Superior temporal gyrus (tissue), 1 donor: ENCODE measurements around the gene OBSL1.

Experiments used
- DNase-seq: peaks from one replicate; pipeline ENCODE4 v3.0.0-alpha.2; 2016; ENCODE audit errors: extremely low spot score

OBSL1 gene

DNA sequence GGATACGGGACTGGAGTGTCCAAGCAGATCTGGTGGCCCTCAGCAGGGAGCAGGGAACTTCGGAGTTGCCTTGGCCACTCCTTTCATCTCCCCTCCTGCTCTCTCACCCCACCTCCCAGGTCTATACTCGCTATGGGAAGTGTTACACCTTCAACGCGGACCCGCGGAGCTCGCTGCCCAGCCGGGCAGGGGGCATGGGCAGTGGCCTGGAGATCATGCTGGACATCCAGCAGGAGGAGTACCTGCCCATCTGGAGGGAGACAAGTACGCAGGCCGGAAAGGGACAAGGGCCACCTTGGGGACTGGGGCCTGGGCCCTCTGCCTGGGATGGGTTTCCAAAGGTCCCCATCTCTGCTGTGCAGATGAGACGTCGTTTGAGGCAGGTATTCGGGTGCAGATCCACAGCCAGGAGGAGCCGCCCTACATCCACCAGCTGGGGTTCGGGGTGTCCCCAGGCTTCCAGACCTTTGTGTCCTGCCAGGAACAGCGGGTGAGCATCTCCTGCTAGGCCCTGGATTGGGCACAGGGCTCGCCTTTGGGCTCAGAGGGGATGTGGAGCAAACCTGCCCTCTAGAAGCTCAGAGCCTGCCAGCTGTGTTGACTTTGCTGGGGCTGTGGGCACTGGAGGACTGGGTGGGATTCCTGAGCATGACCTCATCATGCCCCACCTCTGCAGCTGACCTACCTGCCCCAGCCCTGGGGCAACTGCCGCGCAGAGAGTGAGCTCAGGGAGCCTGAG is 39.5 kb downstream of the OBSL1 start:
- no peak for DNase-seq

DNA sequence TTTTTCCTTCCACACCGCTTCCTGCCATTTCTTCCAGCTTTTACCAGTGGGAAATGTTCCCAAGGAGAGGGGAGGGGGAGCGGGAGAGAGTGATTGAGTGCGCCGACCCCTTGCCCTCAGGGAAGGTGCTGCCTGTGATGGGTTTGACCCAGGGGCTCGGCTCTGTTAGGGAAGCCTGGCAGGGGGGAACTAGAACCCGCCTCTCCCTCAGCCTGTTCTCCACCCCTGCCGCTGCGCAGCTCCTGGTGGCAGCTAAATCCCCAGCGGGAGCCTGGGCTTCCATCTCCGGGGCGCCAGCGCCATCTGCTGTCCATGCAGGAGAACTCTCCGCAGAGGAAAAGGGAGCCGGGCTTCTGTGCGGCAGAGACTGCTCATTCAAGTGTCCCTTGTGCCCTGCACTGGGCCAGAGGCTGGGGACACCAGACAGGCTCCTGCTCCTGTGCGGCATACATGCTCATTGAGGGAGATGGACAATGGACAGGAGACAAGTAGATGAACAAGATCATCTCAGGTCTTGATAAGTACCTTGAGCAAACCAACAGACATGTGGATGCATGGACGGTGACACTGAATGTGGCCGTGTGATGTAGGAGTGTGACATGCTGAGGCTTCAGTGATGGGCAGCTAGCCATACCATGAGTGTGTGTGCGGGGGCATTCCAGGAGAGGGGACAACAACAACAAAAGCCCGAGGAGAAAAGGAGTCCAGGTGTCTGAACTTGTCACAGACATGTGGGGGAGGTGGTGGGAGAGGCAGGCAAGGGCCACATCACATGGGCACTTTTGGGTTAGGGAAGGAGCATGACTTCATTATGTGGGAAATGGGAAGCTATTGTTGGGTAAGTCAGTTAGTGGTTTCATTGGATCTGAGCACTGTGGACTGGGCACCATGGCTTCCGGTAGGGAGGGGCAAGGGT is 41.0 kb downstream of the OBSL1 start:
- DNase-seq, result peak; percentile 93

DNA sequence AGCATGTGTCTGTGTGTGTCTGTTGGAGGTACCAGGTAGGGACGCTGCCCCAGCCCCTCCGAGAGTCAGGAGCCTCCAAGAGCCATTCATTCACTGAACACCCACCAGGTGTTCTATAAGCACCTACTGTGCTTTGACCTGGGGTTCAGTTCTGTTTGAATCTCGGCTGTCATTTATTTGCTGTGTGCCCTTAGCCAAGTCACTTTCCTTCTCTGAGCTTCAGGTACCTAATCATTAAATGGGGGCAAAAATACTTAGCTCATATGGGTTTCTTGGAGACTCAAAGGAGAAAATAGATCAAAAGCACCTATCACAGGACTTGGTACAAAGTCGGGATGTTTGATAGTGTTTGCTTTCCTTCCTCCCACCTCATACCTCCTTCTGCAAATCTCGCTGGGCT is 43.9 kb downstream of the OBSL1 start:
- DNase-seq, result no peak

GRCh38 chr2:219527076-219527394 is 44.3 kb downstream of the OBSL1 start:
- DNase-seq, result no peak

GRCh38 chr2:219526320-219527075 is 44.8 kb downstream of the OBSL1 start:
- DNase-seq, result no peak

- no peak for DNase-seq
These were observed 45.7 kb downstream of the OBSL1 start for GRCh38 chr2:219525533-219526232.

- no peak for DNase-seq
These were observed 46.5 kb downstream of the OBSL1 start for GRCh38 chr2:219524817-219525216.

DNA sequence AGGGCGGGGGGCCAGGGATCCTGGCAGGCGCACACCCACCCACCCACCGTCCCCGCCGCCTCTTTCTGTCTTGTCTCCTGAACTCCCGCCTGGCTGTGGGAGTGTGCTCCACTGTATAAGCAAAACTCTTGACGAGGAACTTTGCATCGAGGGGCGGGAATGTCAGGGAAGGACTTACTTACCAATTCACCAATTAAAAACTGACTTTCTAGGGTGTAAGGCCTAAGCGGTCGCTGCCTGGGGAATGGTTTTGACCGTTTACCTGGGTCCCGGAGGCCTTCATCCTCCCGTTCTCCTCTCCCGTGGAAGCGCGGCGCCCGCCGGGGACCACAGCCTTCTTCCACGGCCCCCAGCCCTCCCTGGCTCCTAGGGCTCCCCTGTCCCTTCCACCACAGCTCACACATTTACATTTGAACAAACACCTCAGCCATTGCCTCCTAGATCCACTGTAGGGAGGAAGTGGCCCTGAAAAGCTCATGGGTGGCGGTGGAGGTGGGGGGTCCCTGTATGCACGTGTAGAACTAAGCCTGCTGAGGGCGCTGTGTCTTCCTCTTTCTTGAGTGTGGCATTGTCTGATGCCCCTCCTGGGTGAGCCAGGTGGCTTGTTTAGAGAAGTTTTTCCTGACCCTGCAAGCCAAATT is 48.2 kb downstream of the OBSL1 start:
- DNase-seq, result no peak

- DNase-seq, result no peak
These were observed 49.0 kb downstream of the OBSL1 start for GRCh38 chr2:219522111-219523030.

DNA sequence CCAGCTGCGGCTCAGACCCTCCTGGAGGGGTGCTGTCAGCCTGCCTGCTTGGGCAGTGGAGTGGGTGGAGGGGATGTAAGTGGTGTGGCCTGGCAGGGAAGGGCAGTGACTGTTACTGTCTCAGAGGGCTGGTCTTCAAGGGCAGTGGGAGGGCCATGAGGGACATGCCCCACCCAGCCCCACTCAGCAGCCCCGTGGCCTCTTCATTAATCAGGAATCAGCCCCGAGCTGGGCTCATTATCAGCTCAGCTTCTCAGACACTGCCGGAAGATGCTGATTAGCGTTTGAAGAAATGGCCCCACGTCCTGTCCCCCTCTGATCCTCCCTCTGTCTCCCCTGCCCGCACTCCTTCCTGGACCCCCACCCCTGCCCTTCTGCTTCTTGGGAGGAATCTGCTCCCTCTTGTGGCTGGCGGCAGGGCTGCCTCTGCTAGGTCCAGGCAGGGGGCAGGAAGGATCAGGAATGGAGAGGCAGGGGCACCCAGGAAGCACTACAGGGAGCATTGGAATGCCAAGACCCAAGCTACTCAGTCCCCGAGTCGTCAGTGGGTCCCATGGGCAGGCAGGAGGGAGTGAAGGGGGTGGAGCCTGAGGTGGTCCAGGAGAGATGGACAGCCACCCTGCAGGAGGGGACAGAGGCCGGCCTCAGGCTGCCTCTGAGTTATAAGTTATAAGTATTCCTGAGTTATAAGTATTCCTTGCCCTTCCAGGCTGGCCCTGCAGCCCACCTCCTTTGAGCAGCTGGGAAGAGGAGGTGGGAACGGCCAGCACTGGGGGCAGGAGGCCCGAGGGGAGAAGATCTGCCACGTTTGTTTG is 50.1 kb downstream of the OBSL1 start:
- DNase-seq, result no peak

GRCh38 chr2:219520079-219520478 is 51.3 kb downstream of the OBSL1 start:
- DNase-seq, result no peak

GRCh38 chr2:219519526-219519916 is 51.8 kb downstream of the OBSL1 start:
- DNase-seq, result no peak

DNA sequence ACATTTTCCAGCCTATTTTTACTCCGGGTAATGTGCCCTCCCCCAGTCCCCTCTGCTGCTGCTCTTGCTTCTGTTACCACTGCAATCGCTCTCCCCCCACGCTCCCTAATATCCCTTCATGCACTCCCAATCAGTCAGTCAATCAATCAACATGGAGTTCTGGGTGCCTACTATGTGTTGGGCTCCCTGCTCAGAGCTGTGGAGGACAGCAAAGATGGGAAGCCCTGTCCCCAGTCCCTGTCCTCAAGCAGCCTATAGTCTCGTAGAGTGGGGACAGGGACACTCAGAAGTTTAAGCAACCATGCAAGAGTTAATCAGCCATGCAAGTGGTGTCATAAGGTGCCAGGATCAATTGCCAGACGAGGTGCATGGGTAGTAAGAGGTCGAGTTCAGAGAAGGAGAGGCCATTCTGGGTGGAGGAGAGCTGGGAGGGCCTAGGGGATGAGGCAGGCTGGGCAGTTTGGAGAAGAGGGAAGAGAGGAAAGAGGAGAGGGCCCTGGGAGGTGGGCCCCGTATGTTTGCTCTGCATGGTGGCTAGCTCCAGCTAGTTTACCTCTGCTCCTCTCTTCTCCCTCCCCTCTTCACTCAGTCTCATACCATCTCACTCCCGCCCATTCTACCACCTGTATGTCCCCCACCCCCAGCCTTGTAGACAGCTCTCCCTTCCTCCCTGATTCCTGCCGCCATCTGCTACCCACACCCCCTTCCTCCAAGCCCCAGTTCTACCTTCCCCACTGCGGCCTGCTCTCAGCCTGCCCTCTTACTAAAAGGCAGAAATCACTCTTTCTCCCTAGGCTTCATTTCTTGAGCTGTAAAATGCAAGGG is 53.2 kb downstream of the OBSL1 start:
- no peak for DNase-seq

DNA sequence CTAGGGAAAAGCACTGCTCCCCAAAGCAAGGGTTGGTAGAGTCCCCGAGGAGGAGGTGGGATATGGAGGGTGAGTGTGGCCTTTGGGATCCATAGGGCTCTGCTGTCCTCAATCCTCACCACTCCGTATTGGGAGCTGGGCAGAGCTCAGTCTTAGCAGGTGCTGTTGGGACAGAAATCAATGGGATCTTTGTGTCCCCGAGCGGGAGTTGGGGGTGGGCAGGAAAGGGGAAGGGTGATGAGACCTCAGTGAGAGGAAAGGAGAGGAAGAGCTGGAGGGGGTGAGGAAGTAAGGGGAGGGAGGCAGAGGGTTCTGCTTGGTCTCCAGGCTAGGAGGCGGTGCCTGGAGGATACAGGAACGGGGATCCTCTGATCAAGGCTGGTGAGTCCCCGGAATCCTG is 54.5 kb downstream of the OBSL1 start:
- DNase-seq, result no peak

DNA sequence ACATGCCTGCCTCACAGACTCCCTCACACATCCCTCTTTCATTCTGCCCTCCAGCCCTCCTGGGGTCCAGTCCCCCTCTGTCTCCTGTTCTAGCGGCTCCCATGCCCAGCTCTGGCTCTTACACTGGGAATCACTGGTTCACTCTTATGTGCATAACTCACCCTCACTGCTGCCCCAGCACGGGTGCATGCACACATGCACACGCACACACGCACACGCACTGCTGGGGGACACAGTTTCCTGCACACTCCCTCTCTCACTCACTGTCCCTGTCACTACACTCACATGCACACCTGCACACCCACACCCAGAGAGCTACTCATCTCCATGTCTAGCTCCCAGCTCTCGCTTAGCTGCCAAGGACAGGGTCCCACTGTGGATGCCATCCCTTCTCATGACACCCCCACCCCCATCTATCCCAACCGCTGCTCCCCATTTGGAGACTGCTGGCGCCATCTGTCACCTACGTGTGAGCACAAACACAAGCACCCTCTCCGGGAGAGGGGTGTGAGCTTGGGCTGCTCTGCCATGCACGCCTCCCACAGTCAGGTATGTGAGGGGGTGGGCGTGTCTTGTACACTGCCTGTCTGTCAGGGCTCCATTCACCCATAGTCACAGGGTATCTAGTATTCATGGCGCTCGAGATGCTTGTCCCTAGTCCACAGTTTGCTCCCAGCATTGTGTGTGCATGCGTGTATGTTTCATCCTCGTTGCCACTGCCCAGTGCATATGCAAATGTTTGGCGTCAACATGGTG is 55.3 kb downstream of the OBSL1 start:
- DNase-seq, result no peak

- no peak for DNase-seq
These were observed 56.5 kb downstream of the OBSL1 start for GRCh38 chr2:219514836-219515235.

GRCh38 chr2:219514196-219514761 is 57.1 kb downstream of the OBSL1 start, which contains the start of gene ASIC4:
TSS of gene ASIC4 (plus strand) at chr2:219514482. CDS start at chr2:219514725, 243 bp downstream.
- DNase-seq, result no peak
